Hindlimb muscle (tissue), 1 donor: ENCODE results near the gene CAP2. TPM values are rescaled to one million over a fixed set of nuclear protein-coding genes. Genes with fewer than 3 reads are reported as not detected.
"Not testable (repeated sequence)": the region's sequence is repeated elsewhere in the genome, so short reads cannot be mapped to it uniquely, and the experiment has no call there.

ENCODE experiments used
- DNase-seq: peaks from one replicate; pipeline ENCODE4 v3.0.0-alpha.2; 2013
- polyA plus RNA-seq: library from polyadenylated mRNA; unstranded; fragments of 120-200 nt; gene quantifications from one replicate; pipeline ENCODE4 v1.2.1, GENCODE V29; 2013; ENCODE audit not compliant: insufficient read length

The CAP2 gene
- polyA plus RNA-seq, 1 donor: 213 TPM

DNA sequence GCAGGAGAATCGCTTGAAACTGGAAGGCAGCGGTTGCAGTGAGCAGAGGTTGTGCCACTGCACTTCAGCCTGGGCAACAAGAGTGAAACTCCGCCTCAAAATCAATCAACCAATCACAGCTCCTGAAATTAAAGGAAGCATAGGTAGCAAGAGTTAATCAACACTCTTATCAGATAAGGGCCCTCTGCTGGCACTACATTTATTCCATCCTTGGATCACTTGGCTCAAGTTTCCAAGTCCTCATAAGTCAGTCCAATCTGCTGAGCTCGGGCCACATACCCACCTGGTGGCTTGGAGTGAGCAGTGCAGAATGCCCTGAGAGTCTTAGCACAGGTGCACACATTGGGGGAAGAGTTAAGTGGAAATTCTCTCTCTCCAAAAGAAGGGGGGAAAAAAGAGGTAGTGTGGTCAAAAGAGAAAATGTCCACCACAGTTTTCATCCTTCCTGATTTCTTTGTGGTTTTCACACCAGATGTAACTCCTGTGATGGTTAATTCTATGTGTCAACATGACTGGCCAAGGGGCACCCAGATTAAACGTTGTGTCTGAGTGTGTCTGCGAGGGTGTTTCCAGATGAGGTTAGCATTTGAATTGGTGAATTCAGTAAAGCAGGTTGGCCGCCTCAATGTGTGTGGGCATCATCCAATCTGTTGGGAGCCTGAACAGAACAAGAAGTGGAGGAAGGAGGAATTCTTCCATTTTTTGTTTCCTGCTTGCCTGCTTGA lies 192.5 kb downstream of the CAP2 start:
- no peak for DNase-seq

- DNase-seq: not testable (repeated sequence)
Measured at GRCh38 chr6:17586623-17587022, 193.2 kb downstream of the CAP2 start.

DNA sequence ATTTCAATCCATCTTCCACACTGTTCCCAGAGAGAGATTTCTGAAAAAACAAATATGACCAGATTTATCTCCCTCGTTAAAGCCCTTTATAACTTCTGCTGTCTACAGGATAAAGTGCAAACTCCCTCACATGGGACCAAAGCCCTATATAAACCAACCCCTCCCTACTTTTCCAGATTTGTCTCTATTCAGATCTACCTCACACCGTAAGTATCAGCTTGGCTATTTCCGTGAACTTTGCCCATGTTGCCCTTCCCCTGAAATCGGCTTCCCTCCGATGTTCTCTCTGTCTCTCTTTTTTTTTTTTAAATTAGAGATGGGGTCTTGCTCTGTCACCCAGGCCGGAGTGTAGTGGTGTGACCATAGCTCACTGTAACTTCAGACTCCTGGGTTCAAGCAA lies 194.6 kb downstream of the CAP2 start:
- no peak for DNase-seq

DNA sequence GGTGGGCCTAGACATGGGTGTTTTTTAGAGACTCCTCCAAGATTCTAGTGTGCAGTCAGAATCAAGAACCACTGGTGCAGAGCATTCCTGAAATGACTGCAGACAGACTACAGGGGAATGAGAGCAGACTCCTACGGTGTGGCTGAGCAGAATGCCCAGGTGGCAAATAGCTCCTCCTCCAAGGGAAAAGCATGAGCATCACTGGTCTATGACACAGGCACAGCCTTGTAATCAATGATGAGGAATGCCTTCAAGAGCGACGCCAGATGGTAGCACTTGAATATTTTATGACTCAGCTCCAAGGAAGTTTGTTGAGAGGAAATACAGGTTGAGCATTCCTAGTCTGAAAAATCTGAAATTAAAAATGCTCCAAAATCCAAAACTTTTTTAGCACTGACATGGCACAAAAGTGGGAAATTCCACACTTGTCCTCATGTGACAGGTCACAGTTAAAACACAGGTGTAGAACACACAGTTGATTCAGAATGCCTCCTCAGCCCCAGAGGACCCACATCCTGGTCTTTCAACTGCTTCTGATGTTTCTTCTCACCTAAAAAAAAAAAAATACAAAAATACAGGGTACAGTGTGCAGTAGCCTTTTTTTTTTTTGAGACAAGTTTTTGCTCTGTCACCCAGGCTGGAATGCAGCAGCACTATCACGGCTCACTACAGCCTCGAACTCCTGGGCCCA lies 196.2 kb downstream of the CAP2 start:
- DNase-seq: no peak

DNA sequence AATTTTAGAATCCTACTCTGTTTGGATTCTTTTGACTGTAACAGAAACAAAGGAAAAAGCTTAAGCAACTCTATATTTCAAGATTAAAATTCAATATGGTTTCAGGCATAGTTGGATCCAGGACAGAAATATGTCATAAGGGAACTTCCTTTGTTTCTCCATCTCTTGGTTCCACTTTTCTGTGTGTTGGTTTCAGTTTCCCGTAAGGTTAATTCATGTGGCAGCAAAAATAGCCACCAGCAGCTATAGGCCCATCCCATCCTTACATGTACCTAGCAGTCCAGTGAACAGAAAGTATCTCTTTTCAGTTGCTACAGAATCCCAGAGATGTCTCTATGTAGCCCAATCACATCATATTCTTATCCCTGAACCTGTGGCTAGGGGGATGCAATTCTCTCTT lies 197.9 kb downstream of the CAP2 start:
- no peak for DNase-seq

DNA sequence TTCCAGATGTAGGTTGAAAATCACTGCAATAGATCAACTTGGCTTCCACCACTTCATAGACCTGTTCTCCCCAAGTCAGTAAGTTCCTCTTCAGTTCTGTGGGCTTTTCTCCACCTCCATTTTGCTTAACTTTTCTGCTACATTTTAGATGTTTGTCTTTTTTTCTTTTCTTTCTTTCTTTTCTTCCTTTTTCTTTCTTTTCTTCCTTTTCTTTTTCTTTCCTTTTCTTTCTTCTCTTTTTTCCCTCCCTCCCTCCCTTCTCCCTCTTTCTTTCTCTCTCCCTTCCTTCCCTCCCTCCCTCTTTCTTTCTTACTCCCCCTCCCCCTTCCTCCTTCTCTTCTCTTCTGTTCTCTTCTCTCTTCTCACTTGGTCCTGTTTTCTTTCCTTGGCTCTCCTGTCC lies 199.9 kb downstream of the CAP2 start:
- no peak for DNase-seq

- DNase-seq: no peak
Measured at GRCh38 chr6:17596085-17596484, 202.7 kb downstream of the CAP2 start.

- DNase-seq: peak; percentile 96
Measured at GRCh38 chr6:17599877-17600526, 206.6 kb downstream of the CAP2 start, which contains the start of gene FAM8A1. Gene FAM8A1, plus strand, starts transcription at chr6:17600302. Its CDS starts 108 bp downstream, at chr6:17600410.

GRCh38 chr6:17600527-17601385 lies 207.4 kb downstream of the CAP2 start:
- peak; percentile 65 for DNase-seq

DNA sequence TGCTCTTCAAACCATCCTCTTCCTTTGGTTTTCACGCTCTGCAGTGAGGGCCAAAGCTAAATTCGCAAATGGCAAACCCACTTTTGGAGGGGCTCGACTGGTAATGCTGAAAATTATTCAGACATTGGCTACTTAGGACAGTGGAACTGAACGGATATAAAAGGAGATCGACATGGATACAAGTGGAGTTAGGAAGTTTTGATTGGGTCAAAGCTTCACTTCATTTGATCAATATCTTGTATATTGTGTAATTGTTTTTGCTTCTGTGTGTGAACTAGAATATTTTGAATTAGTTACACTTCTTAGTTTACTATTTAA lies 207.9 kb downstream of the CAP2 start:
- no peak for DNase-seq

DNA sequence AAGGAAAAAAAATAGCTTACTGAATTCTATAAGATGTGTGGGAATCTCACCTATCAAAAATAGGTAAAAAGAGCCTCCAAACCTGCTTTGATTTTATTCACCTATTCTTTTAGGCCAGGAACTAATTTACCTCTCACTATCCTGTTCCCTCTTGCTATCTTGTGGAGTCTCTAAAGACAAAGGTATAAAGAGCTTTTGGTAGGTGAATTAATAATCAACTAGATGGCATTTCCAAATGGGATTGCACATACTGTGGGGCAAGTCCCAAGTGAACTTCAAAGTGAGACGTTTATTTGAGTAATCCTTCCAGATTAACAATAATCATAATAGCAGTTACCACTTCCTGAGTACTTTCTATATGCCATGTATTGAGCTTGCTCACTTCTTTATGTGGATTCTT lies 209.5 kb downstream of the CAP2 start:
- no peak for DNase-seq

DNA sequence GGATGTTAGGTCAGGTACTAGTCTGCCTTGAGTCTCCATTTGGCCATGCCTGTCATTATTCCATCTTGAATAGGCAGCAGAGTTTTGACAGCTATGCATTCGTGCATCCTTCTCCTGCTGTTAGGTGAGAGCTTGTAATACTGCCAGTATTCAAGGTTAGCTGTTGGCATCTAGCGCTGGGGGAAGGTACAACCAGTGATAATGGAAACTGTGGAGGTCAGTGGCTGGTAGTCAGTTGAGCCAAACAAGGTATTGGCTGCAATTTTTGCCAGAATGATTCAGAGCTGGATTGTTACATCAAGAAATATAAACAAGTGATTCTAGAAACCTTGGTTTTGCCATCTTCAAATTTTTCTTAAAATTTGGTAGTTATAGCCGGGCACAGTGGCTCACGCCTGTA lies 213.2 kb downstream of the CAP2 start:
- DNase-seq: no peak

Other genes with a start within 250 kb of the CAP2 start
- 380 TPM for gene RBM24, start 112.2 kb upstream of the CAP2 start, polyA plus RNA-seq
- gene FAM8A1, start 206.7 kb downstream of the CAP2 start, polyA plus RNA-seq: 25.5 TPM